GM12874 (cell line): Measurements from ENCODE around the gene DCHS2.

ENCODE experiments used
- CTCF ChIP-seq: IDR thresholded peaks from 2 replicates; pipeline ENCODE4 v1.5.1; 2011; ENCODE audit warnings: low read depth, mild to moderate bottlenecking, control low read depth, low read length, moderate library complexity; ENCODE audit not compliant: insufficient read depth

Gene DCHS2

GRCh38 chr4:154473497-154473896, 18.1 kb downstream of the DCHS2 start:
- TF ChIP-seq CTCF: no peak

DNA sequence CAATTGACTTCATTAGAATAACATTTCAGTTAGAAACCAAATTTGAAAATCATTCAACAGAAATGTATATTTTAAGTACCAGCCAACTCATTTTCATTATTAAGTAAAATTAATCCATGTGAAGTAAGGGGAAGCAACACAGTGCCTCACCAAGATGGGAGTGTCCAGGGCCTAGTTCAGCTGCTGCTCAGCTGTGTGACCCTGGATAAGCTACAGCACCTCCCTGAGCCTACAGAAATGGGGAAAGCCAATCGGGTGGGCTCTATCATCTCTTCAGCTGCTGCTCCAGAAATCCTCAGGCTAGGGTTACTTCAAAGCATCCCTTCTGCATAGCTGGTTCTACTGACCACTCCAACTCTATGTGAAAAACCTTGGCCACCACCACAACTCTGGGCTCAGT, 18.7 kb downstream of the DCHS2 start:
- TF ChIP-seq CTCF: no peak

GRCh38 chr4:154471526-154472331, 19.9 kb downstream of the DCHS2 start:
- no peak for TF ChIP-seq CTCF

DNA sequence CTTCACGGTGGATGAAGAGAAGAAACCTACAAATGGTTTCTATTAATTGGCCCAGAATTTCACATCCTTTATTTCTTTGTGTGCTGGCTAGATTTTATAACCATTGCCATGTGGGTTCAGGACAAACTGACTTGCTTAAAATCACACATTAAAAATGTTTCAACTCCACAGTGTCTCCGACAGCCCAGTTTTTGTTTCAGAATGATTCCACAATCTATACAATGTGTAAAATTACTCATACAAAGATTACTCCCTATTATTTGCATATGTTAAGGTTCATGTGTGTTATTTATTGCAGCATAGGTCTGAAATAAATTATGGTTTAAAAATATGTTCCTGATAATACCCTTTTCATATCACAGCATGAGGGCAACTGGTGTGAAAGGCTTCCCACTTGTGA, 20.6 kb downstream of the DCHS2 start:
- TF ChIP-seq CTCF: no peak

- TF ChIP-seq CTCF: no peak
These were observed 23.7 kb downstream of the DCHS2 start for GRCh38 chr4:154467886-154468285.

GRCh38 chr4:154466336-154466735, 25.3 kb downstream of the DCHS2 start:
- TF ChIP-seq CTCF: no peak

GRCh38 chr4:154465085-154465484, 26.5 kb downstream of the DCHS2 start:
- no peak for TF ChIP-seq CTCF
